GM12878 (cell line): ENCODE data around the gene SORCS2. TPM values are rescaled to one million over a fixed set of nuclear protein-coding genes. Genes with fewer than 3 reads are reported as not detected.

Experiments
- ATAC-seq: fragments of 200-7000 bp; cut with Tn5 transposase; 3 replicates; pipeline ENCODE4 v1.9.1; 2020; ENCODE audit warnings: mild to moderate bottlenecking, moderate library complexity
- BruUV-seq: library from RNA; stranded (reverse); fragments of 400-500 nt; replicated peaks from 2 replicates; lab custom pipeline; 2021; lab: Mats Ljungman, UMichigan
- CTCF ChIA-PET: fragments of 300-600 bp; sonication (Branson Sonifier 250); formaldehyde crosslinking; extraction: SDS; loops from one replicate; lab custom pipeline; 2021; ENCODE audit warnings: inconsistent platforms; lab: Yijun Ruan, JAX
- POLR2A ChIA-PET: fragments of 350-600 bp; formaldehyde crosslinking; extraction: SDS; loops from one replicate; lab custom pipeline; 2021; ENCODE audit warnings: inconsistent platforms; lab: Charles Lee
- RAD21 ChIA-PET: fragments of 300-600 bp; sonication (Branson Sonifier 250); formaldehyde crosslinking; loops from one replicate; lab custom pipeline; 2023; ENCODE audit warnings: antibody characterized with exemption; ENCODE audit not compliant: unreplicated experiment; lab: Charles Lee
- SMC1A ChIA-PET: fragments of 300-600 bp; sonication (Branson Sonifier 250); formaldehyde crosslinking; loops from one replicate; lab custom pipeline; 2023; ENCODE audit not compliant: unreplicated experiment, uncharacterized antibody; lab: Charles Lee
- DNase-seq: peaks from one replicate; pipeline ENCODE4 v3.0.0-alpha.2; 2011; ENCODE audit warnings: low read depth, low spot score
- FAIRE-seq: peaks from 3 replicates; lab custom pipeline; 2011; peaks lifted over from hg19 to GRCh38; lab: Jason Lieb, UNC
- H2AFZ ChIP-seq: 2 replicates; pipeline ENCODE4 v1.6.0; 2011; ENCODE audit warnings: low read depth, low read length, control low read depth; ENCODE audit not compliant: control insufficient read depth
- H3K27ac ChIP-seq: 2 replicates; pipeline ENCODE4 v1.5.1; 2011; ENCODE audit warnings: control low read depth; ENCODE audit not compliant: control insufficient read depth, insufficient read depth
- H3K27me3 ChIP-seq, 2 experiments: replicated peaks in 1 of 2; 2 replicates each; pipeline versions ENCODE4 v1.6.0 to v1.6.1; 2011; ENCODE audit warnings: low read length in 1 of 2; ENCODE audit not compliant: control insufficient read depth in 2 of 2, insufficient read depth in 2 of 2
- H3K36me3 ChIP-seq, 2 experiments: 2 replicates each; pipeline ENCODE4 v1.5.1; 2011; ENCODE audit warnings: low read length in 1 of 2; ENCODE audit not compliant: control insufficient read depth in 2 of 2, insufficient read depth in 2 of 2
- H3K4me1 ChIP-seq: 2 replicates; pipeline ENCODE4 v1.6.1; 2011; ENCODE audit warnings: mild to moderate bottlenecking, low read length, moderate library complexity, mixed read lengths; ENCODE audit not compliant: control insufficient read depth, insufficient read depth
- H3K4me2 ChIP-seq: 2 replicates; pipeline ENCODE4 v1.6.0; 2011; ENCODE audit warnings: control low read depth; ENCODE audit not compliant: control insufficient read depth, insufficient read depth
- H3K4me3 ChIP-seq: fragments of 200-600 bp; sonication (generic); 2 replicates; pipeline ENCODE4 v1.5.1; 2016
- H3K79me2 ChIP-seq: 2 replicates; pipeline ENCODE4 v1.6.0; 2011; ENCODE audit warnings: low read length; ENCODE audit not compliant: control insufficient read depth, insufficient read depth
- H3K9ac ChIP-seq: 2 replicates; pipeline ENCODE4 v1.8.0; 2011; ENCODE audit warnings: low read length, control low read depth, mixed read lengths; ENCODE audit not compliant: control insufficient read depth, insufficient read depth
- H3K9me3 ChIP-seq: replicated peaks from 3 replicates; pipeline ENCODE4 v1.5.1; 2011; ENCODE audit warnings: mild to moderate bottlenecking, low read length; ENCODE audit not compliant: control insufficient read depth, insufficient read depth
- H4K20me1 ChIP-seq: 2 replicates; pipeline ENCODE4 v1.6.0; 2011; ENCODE audit not compliant: control insufficient read depth, insufficient read depth
- ATF3 ChIP-seq: IDR thresholded peaks from 2 replicates; pipeline ENCODE4 v1.6.1; 2011; ENCODE audit warnings: low read depth, mild to moderate bottlenecking, low read length, moderate library complexity, borderline replicate concordance; ENCODE audit errors: extremely low read depth
- EP300 ChIP-seq, 2 experiments: fragments of 150-350 bp in 1 of 2; IDR thresholded peaks; 2 replicates each; pipeline ENCODE4 v1.6.1; 2011 to 2012; ENCODE audit warnings: low read depth in 2 of 2, low read length in 2 of 2, borderline replicate concordance in 1 of 2, improper control_type of control experiment in 1 of 2, inconsistent platforms in 1 of 2; ENCODE audit not compliant: control insufficient read depth in 1 of 2
- MEF2B ChIP-seq: fragments of 450-650 bp; IDR thresholded peaks from 2 replicates; pipeline ENCODE4 v1.6.1; 2018; ENCODE audit warnings: mild to moderate bottlenecking, moderate library complexity; ENCODE audit not compliant: partially characterized antibody, poor library complexity, severe bottlenecking
- NFYB ChIP-seq: IDR thresholded peaks from 2 replicates; pipeline ENCODE4 v1.6.1; 2011; ENCODE audit warnings: low read depth, mild to moderate bottlenecking, low read length, improper control_type of control experiment, moderate library complexity; ENCODE audit not compliant: insufficient read depth
- RCOR1 ChIP-seq: conservative IDR thresholded peaks from 2 replicates; pipeline ENCODE4 v1.6.1; 2012; ENCODE audit warnings: low read depth, low read length, improper control_type of control experiment
- RFX5 ChIP-seq: IDR thresholded peaks from 2 replicates; pipeline ENCODE4 v1.6.1; 2011; ENCODE audit warnings: low read depth, low read length, improper control_type of control experiment
- SMAD1 ChIP-seq: fragments of 450-650 bp; IDR thresholded peaks from 2 replicates; pipeline ENCODE4 v1.6.1; 2018; ENCODE audit warnings: mild to moderate bottlenecking, low read depth; ENCODE audit not compliant: partially characterized antibody
- SMAD5 ChIP-seq: IDR thresholded peaks from 2 replicates; pipeline ENCODE4 v1.6.1; 2016; ENCODE audit warnings: antibody characterized with exemption, low read depth
- TCF3 ChIP-seq: IDR thresholded peaks from 2 replicates; pipeline ENCODE4 v1.6.1; 2012; ENCODE audit warnings: low read depth, mild to moderate bottlenecking, low read length, borderline replicate concordance; ENCODE audit not compliant: insufficient read depth
- ZBED1 ChIP-seq: IDR thresholded peaks from 2 replicates; pipeline ENCODE4 v1.6.1; 2016; ENCODE audit warnings: borderline replicate concordance
- WGBS: methylation state at CpG from one replicate; pipeline ENCODE4 v1.1.6; 2016; ENCODE audit warnings: low lambda C conversion rate; ENCODE audit not compliant: insufficient replicate concordance, insufficient coverage; ENCODE audit errors: missing lambda C conversion rate; 5-methylcytosine and 5-hydroxymethylcytosine counted together
- in situ Hi-C: fragments of 300-500 bp; cut with MboI; formaldehyde crosslinking; loops from 9 replicates; pipeline ENCODE4 v1.14.3; 2018; ENCODE audit warnings: mixed read lengths
- intact Hi-C: fragments of 100-400 bp; cut with micrococcal nuclease; formaldehyde crosslinking; loops from one replicate; pipeline ENCODE4 v1.14.2; 2022; ENCODE audit not compliant: unreplicated experiment
- polyA plus RNA-seq, 11 experiments: library from polyadenylated mRNA; depleted of rRNA in 4 of 11; unstranded in 6 of 11; stranded (reverse) in 5 of 11; fragments of >200 nt; fragmentation: Nextera tagmentation in 4 of 11; fragmentation: Illumina TruSeq in 1 of 11; extraction: Ambion mirVana in 4 of 11; extraction: Trizol in 1 of 11; gene quantifications; 1 replicate in 1 of 11; 2 replicates in 10 of 11; pipeline versions ENCODE4 v1.2.1 to v1.2.3, GENCODE V29; 2011 to 2016; ENCODE audit warnings: inconsistent platforms in 2 of 11, missing spikeins in 2 of 11, low read depth in 1 of 11
- total RNA-seq, 4 experiments: library from RNA; depleted of rRNA in 3 of 4; stranded (reverse); fragments of >200 nt in 3 of 4; fragmentation: Illumina TruSeq in 1 of 4; extraction: Trizol in 1 of 4; gene quantifications; 2 replicates each; pipeline versions ENCODE4 v1.2.1 to v1.2.3, GENCODE V29; 2013 to 2021

The SORCS2 gene
- total and polyA plus RNA-seq, 10 of the 15 experiments (the other 5 are each of a cell fraction or from before 2014, with no cell fraction given) = 0.01 to 0.15 (median 0.05) TPM; not detected in 5

GRCh38 chr4:7328913-7329638 lies 136.7 kb downstream of the SORCS2 start:
- CTCF ChIA-PET = no interaction called here
- TF ChIP-seq ZBED1 (no peak), SMAD1 (no peak)
- in situ Hi-C loops = no loop called here

GRCh38 chr4:7330031-7330596 lies 137.8 kb downstream of the SORCS2 start:
- intact Hi-C loops (no loop called here), in situ Hi-C loops (no loop called here)
- H3K27ac ChIP-seq = no peak overlapping the region
- ChIA-PET CTCF (no interaction called here), SMC1A (no interaction called here), POLR2A (no interaction called here), RAD21 (no interaction called here)
- WGBS = 11% methylated on average over 17 of the region's 17 CpGs
- DNase-seq (no peak), ATAC-seq (no peak), FAIRE-seq (no peak)
- no peaks in the 10 kb centered on the region for H3K79me2 ChIP-seq
- H3K4me1 ChIP-seq = no peaks in the 10 kb centered on the region
- TF ChIP-seq RFX5 (no peak), NFYB (no peak), TCF3 (no peak), EP300 (IDR thresholded peaks at IDR 0.05; ENCODE audit: borderline replicate concordance in 1 of 2, control insufficient read depth in 1 of 2, low read depth in 2 of 2, low read length in 2 of 2) (no peak), RCOR1 (no peak), ATF3 (no peak), SMAD5 (no peak), MEF2B (no peak)
- H4K20me1 ChIP-seq = no peaks in the 10 kb centered on the region
- H3K36me3 ChIP-seq = no peaks in the 10 kb centered on the region
- no peaks in the 10 kb centered on the region for H3K9me3 ChIP-seq
- H3K9ac ChIP-seq = no peak overlapping the region
- H3K4me2 ChIP-seq = no peak overlapping the region
- no peak overlapping the region for H2AFZ ChIP-seq
- BruUV-seq = no TSS peak
- peaks cover 0 to 1% of the 10 kb centered on the region in 2 experiments; a peak in 2 of 4 replicates for H3K27me3 ChIP-seq
- no peak overlapping the region for H3K4me3 ChIP-seq

More at GRCh38 chr4:7328913-7329638, 136.7 kb downstream of the SORCS2 start:
- Histone ChIP-seq H3K36me3 (no peaks in the 10 kb centered on the region), H3K9ac (no peak overlapping the region), H3K9me3 (no peaks in the 10 kb centered on the region), H3K27me3 (peaks cover 0 to 1% of the 10 kb centered on the region in 2 experiments; a peak in 2 of 4 replicates), H3K79me2 (no peaks in the 10 kb centered on the region), H3K4me1 (no peaks in the 10 kb centered on the region), H4K20me1 (no peaks in the 10 kb centered on the region), H3K27ac (no peak overlapping the region), H2AFZ (no peak overlapping the region), H3K4me3 (no peak overlapping the region), H3K4me2 (no peak overlapping the region)
- 26% methylated on average over 22 of the region's 22 CpGs for WGBS
- no TSS peak for BruUV-seq
- ATAC-seq (no peak), FAIRE-seq (no peak), DNase-seq (no peak)
- POLR2A ChIA-PET = no interaction called here
- SMC1A ChIA-PET = no interaction called here
- intact Hi-C loops = no loop called here
- RAD21 ChIA-PET = no interaction called here
